Urinary bladder (tissue), 4 donors: ENCODE data around the gene RBBP6. TPM values are rescaled to one million over a fixed set of nuclear protein-coding genes. Genes with fewer than 3 reads are reported as not detected.
"Not testable (repeated sequence)": the region's sequence is repeated elsewhere in the genome, so short reads cannot be mapped to it uniquely, and the experiment has no call there.

Source experiments
- DNase-seq: peaks from one replicate; pipeline ENCODE4 v3.0.0-alpha.2; 2015; ENCODE audit errors: extremely low spot score
- H3K27ac ChIP-seq: one replicate; pipeline ENCODE4 v1.5.1; 2013; ENCODE audit warnings: low read depth, mild to moderate bottlenecking, moderate library complexity
- H3K36me3 ChIP-seq: one replicate; pipeline ENCODE4 v1.6.1; 2013; ENCODE audit warnings: mild to moderate bottlenecking, moderate library complexity; ENCODE audit not compliant: insufficient read depth
- H3K4me1 ChIP-seq: one replicate; pipeline ENCODE4 v1.6.1; 2013; ENCODE audit warnings: mild to moderate bottlenecking, moderate library complexity; ENCODE audit not compliant: insufficient read depth
- H3K4me3 ChIP-seq: one replicate; pipeline ENCODE4 v1.5.1; 2013; ENCODE audit warnings: low read depth, low read length
- WGBS: extraction: QIAGEN DNeasy Blood & Tissue Kit; methylation state at CpG from one replicate; pipeline ENCODE4 v1.1.7; 2013; 5-methylcytosine and 5-hydroxymethylcytosine counted together
- polyA plus RNA-seq: library from polyadenylated mRNA; stranded (reverse); fragments of 200-250 nt; gene quantifications from one replicate; pipeline ENCODE4 v1.2.3, GENCODE V29; 2013
- total RNA-seq: library from RNA; depleted of rRNA; stranded (reverse); fragments of >200 nt; gene quantifications from one replicate; pipeline ENCODE4 v1.2.3, GENCODE V29; 2014
- donor health status: healthy with polysubstance abuse.
- donor health status: healthy.

The RBBP6 gene
- total and polyA plus RNA-seq, 2 donors = 45.9 to 87.3 TPM

DNA sequence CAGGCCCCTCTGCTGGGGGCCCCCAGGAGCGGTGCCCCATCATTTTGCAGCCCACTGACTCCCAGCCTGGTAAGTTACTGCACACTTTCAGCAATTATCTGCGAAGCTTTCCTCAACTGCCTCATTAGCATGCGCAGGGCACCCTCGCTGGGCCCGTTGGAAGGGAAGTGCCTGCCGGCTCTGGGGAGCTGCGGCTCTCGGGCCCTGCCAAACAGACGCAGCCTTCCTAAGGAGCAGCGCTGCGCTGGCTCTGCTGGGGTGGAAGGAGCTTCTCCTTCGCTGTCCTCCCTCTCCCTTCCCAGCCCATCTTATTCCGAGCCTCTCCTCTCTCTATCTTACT is 71.0 kb downstream of the RBBP6 start:
- H3K27ac ChIP-seq = no peak overlapping the region

GRCh38 chr16:24611310-24611709 is 71.9 kb downstream of the RBBP6 start:
- no peaks in the 10 kb centered on the region for H3K36me3 ChIP-seq
- no peak for DNase-seq
- H3K4me1 ChIP-seq = no peaks in the 10 kb centered on the region
- no peak overlapping the region for H3K27ac ChIP-seq
- WGBS = 83% methylated on average over 11 of the region's 11 CpGs
- H3K4me3 ChIP-seq = no peak overlapping the region

More for the DNA sequence above, 71.0 kb downstream of the RBBP6 start:
- Histone ChIP-seq H3K4me1 (no peaks in the 10 kb centered on the region), H3K36me3 (no peaks in the 10 kb centered on the region), H3K4me3 (no peak overlapping the region)
- no peak for DNase-seq
- WGBS = 6% methylated on average over 13 of the region's 13 CpGs

DNA sequence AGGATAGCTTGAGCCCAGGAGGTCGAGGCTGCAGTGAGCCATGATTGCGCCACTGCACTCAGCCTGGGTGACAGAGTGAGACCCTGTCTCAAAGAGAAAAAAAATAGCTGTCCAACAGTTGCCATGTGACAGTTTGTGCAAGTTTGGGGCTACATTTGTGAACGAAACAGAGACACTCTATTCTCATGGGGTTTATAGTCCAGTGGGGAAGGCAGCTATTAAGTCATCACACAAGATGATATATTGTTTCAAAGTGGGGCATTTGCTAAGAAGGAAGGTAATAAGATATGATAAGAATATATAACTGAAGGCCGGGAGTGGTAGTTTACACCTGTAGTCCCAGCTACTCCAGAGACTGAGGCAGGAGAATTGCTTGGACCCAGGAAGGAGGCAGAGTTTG is 73.3 kb downstream of the RBBP6 start:
- Histone ChIP-seq H3K27ac (no peak overlapping the region), H3K36me3 (no peaks in the 10 kb centered on the region), H3K4me1 (no peaks in the 10 kb centered on the region), H3K4me3 (no peak overlapping the region)
- 85% methylated on average over 4 of the region's 4 CpGs for WGBS
- no peak for DNase-seq

DNA sequence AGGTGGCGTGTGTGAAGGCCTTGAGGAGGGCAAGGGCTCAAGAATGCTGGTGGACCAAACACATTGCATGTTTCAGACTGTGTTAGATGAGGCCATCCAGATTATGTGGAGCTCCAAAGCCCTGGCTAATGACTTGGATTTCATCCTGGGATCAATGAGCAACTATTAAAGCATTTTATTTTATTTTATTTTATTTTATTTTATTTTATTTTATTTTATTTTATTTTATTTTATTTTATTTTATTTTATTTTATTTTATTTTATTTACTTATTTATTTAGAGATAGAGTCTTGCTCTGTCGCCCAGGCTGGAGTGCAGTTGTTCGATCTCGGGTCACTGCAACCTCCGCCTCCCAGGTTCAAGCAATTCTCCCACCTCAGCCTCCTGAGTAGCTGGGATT is 73.9 kb downstream of the RBBP6 start:
- H3K4me3 ChIP-seq, H3K36me3 ChIP-seq, H3K27ac ChIP-seq, H3K4me1 ChIP-seq, DNase-seq: not testable (repeated sequence)
- WGBS = 95% methylated on average over 5 of the region's 5 CpGs

DNA sequence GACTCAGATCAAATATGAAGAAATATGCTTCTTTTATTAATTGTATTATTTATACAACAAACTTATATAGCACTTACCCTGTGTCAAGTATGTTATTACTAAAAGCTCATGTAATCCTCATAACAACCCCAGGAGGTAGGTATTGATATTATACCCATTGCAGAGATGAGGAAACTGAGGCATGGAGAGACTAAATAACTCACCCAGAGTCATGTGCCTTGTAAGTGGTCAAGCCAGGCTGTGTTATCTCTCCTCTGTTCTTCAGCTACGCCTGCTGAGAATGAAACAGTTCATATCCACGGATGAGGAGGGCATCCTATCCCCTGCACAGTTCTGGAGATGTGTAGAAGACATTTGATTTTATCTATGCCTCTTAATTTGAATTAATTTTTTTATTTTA is 78.1 kb downstream of the RBBP6 start:
- Histone ChIP-seq H3K36me3 (no peaks in the 10 kb centered on the region), H3K4me1 (no peaks in the 10 kb centered on the region), H3K4me3 (no peak overlapping the region), H3K27ac (no peak overlapping the region)
- 93% methylated on average over 2 of the region's 2 CpGs for WGBS
- DNase-seq = no peak

Other genes starting within 250 kb of the RBBP6 start
- gene TNRC6A, start 190.1 kb downstream of the RBBP6 start, total RNA-seq = 72.8 TPM
- gene TNRC6A, start 190.1 kb downstream of the RBBP6 start, polyA plus RNA-seq = 20.9 TPM